OCI-LY1 (cell line): ENCODE results near the gene CLCA2.

Experiments
- H2AFZ ChIP-seq: fragments of 200-600 bp; sonication (generic), shearing (Covaris generic); 2 replicates; pipeline ENCODE4 v1.6.0; 2014; ENCODE audit warnings: antibody characterized with exemption, mild to moderate bottlenecking, low read length
- H3F3A ChIP-seq: fragments of 200-600 bp; sonication (generic), shearing (Covaris generic); 2 replicates; pipeline ENCODE4 v1.6.0; 2014; ENCODE audit warnings: mild to moderate bottlenecking, antibody characterized with exemption, low read length, moderate library complexity; ENCODE audit not compliant: insufficient read depth
- H3K27ac ChIP-seq: fragments of 200-600 bp; sonication (generic); 2 replicates; pipeline ENCODE4 v1.5.1; 2014; ENCODE audit warnings: low read length, mixed run types, mild to moderate bottlenecking, low read depth; ENCODE audit not compliant: poor library complexity, severe bottlenecking
- H3K27me3 ChIP-seq: fragments of 200-600 bp; sonication (generic); 2 replicates; pipeline ENCODE4 v1.6.0; 2014; ENCODE audit warnings: antibody characterized with exemption, mild to moderate bottlenecking, low read length, moderate library complexity; ENCODE audit not compliant: insufficient read depth
- H3K36me3 ChIP-seq: fragments of 200-600 bp; sonication (generic); 2 replicates; pipeline ENCODE4 v1.6.1; 2014; ENCODE audit warnings: mild to moderate bottlenecking, antibody characterized with exemption, low read length, moderate library complexity, mixed read lengths; ENCODE audit not compliant: insufficient read depth
- H3K4me1 ChIP-seq: fragments of 200-600 bp; sonication (generic); 2 replicates; pipeline ENCODE4 v1.5.1; 2014; ENCODE audit warnings: mild to moderate bottlenecking, low read length, moderate library complexity; ENCODE audit not compliant: insufficient read depth, severe bottlenecking
- H3K4me2 ChIP-seq: fragments of 200-600 bp; sonication (generic), shearing (Covaris generic); 2 replicates; pipeline ENCODE4 v1.6.1; 2014; ENCODE audit warnings: low read length
- H3K4me3 ChIP-seq: fragments of 200-600 bp; sonication (generic); 2 replicates; pipeline ENCODE4 v1.5.1; 2014; ENCODE audit warnings: low read length, low read depth, mild to moderate bottlenecking, mixed read lengths; ENCODE audit not compliant: poor library complexity, severe bottlenecking
- H3K79me2 ChIP-seq: fragments of 200-600 bp; shearing (Covaris generic); 2 replicates; pipeline ENCODE4 v1.6.1; 2016; ENCODE audit warnings: mixed run types, low read length, mixed read lengths; ENCODE audit not compliant: insufficient read depth
- H3K9ac ChIP-seq: fragments of 200-600 bp; sonication (generic), shearing (Covaris generic); 2 replicates; pipeline ENCODE4 v1.6.1; 2014; ENCODE audit warnings: mild to moderate bottlenecking, low read length, mixed read lengths
- H3K9me2 ChIP-seq: fragments of 200-600 bp; sonication (generic), shearing (Covaris generic); 2 replicates; pipeline ENCODE4 v1.6.1; 2014; ENCODE audit warnings: low read depth, mild to moderate bottlenecking, low read length, mixed read lengths
- H3K9me3 ChIP-seq: fragments of 200-600 bp; shearing (Covaris generic); 2 replicates; pipeline ENCODE4 v1.6.1; 2014; ENCODE audit warnings: low read length, mixed read lengths
- H4K20me1 ChIP-seq: fragments of 200-600 bp; sonication (generic), shearing (Covaris generic); 2 replicates; pipeline ENCODE4 v1.6.0; 2016; ENCODE audit warnings: mild to moderate bottlenecking, low read length; ENCODE audit not compliant: insufficient read depth
- EZH2 ChIP-seq: fragments of 200-600 bp; sonication (generic), shearing (Covaris generic); IDR thresholded peaks from 2 replicates; pipeline ENCODE4 v1.8.0; 2017; ENCODE audit warnings: borderline replicate concordance, mixed run types, mild to moderate bottlenecking, antibody characterized with exemption, low read length, moderate library complexity, mixed read lengths
- TF ChIP-seq, protein P1 (sequence below): fragments of 200-600 bp; sonication (generic), shearing (Covaris generic); IDR thresholded peaks from 2 replicates; pipeline ENCODE4 v1.5.1; 2017; ENCODE audit warnings: mild to moderate bottlenecking, antibody characterized with exemption, low read length, moderate library complexity, mixed read lengths

CLCA2 gene

GRCh38 chr1:86423473-86423872 is 498 bp upstream of the CLCA2 start:
- H3K4me1 ChIP-seq: no peaks in the 10 kb centered on the region
- H3K79me2 ChIP-seq: no peaks in the 10 kb centered on the region
- H2AFZ ChIP-seq: no peak overlapping the region
- no peaks in the 10 kb centered on the region for H3K9me2 ChIP-seq
- TF ChIP-seq, protein P1, sequence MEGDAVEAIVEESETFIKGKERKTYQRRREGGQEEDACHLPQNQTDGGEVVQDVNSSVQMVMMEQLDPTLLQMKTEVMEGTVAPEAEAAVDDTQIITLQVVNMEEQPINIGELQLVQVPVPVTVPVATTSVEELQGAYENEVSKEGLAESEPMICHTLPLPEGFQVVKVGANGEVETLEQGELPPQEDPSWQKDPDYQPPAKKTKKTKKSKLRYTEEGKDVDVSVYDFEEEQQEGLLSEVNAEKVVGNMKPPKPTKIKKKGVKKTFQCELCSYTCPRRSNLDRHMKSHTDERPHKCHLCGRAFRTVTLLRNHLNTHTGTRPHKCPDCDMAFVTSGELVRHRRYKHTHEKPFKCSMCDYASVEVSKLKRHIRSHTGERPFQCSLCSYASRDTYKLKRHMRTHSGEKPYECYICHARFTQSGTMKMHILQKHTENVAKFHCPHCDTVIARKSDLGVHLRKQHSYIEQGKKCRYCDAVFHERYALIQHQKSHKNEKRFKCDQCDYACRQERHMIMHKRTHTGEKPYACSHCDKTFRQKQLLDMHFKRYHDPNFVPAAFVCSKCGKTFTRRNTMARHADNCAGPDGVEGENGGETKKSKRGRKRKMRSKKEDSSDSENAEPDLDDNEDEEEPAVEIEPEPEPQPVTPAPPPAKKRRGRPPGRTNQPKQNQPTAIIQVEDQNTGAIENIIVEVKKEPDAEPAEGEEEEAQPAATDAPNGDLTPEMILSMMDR: no peak
- TF ChIP-seq EZH2: no peak
- no peak overlapping the region for H3K9ac ChIP-seq
- H3F3A ChIP-seq: no peaks in the 10 kb centered on the region
- no peaks in the 10 kb centered on the region for H3K36me3 ChIP-seq
- H3K9me3 ChIP-seq: no peaks in the 10 kb centered on the region
- H4K20me1 ChIP-seq: no peaks in the 10 kb centered on the region
- no peaks in the 10 kb centered on the region for H3K27me3 ChIP-seq
- no peak overlapping the region for H3K4me3 ChIP-seq
- H3K27ac ChIP-seq: no peak overlapping the region
- no peak overlapping the region for H3K4me2 ChIP-seq

- H3K36me3 ChIP-seq: no peaks in the 10 kb centered on the region
- no peak for TF ChIP-seq EZH2
- TF ChIP-seq, protein P1: no peak
These were observed 5.3 kb downstream of the CLCA2 start for GRCh38 chr1:86429122-86429725.

GRCh38 chr1:86429835-86430234 is 5.9 kb downstream of the CLCA2 start:
- no peak overlapping the region for H3K27ac ChIP-seq
- no peak overlapping the region for H3K9ac ChIP-seq
- H3F3A ChIP-seq: no peaks in the 10 kb centered on the region
- TF ChIP-seq, protein P1: no peak
- no peak for TF ChIP-seq EZH2
- H4K20me1 ChIP-seq: no peaks in the 10 kb centered on the region
- H3K4me3 ChIP-seq: no peak overlapping the region
- no peaks in the 10 kb centered on the region for H3K79me2 ChIP-seq
- no peaks in the 10 kb centered on the region for H3K36me3 ChIP-seq
- H2AFZ ChIP-seq: no peak overlapping the region
- no peaks in the 10 kb centered on the region for H3K4me1 ChIP-seq
- no peaks in the 10 kb centered on the region for H3K27me3 ChIP-seq
- H3K9me2 ChIP-seq: no peaks in the 10 kb centered on the region
- no peaks in the 10 kb centered on the region for H3K9me3 ChIP-seq
- no peak overlapping the region for H3K4me2 ChIP-seq

More at GRCh38 chr1:86429122-86429725, 5.3 kb downstream of the CLCA2 start:
- Histone ChIP-seq H3K9ac (no peak overlapping the region), H4K20me1 (no peaks in the 10 kb centered on the region), H3K27me3 (no peaks in the 10 kb centered on the region), H3K27ac (no peak overlapping the region), H3K79me2 (no peaks in the 10 kb centered on the region), H2AFZ (no peak overlapping the region), H3F3A (no peaks in the 10 kb centered on the region), H3K9me3 (no peaks in the 10 kb centered on the region), H3K4me1 (no peaks in the 10 kb centered on the region), H3K4me3 (no peak overlapping the region), H3K9me2 (no peaks in the 10 kb centered on the region), H3K4me2 (no peak overlapping the region)
